HG02852 (cell line): ENCODE results near the gene EGLN1.
"Not testable (repeated sequence)": the region's sequence is repeated elsewhere in the genome, so short reads cannot be mapped to it uniquely, and the experiment has no call there.

Experiments
- ATAC-seq: cut with Tn5 transposase; IDR thresholded peaks from one replicate; pipeline ENCODE4 v1.9.1; 2021; ENCODE audit warnings: mild to moderate bottlenecking, moderate library complexity; ENCODE audit not compliant: unreplicated experiment

Gene EGLN1

GRCh38 chr1:231364192-231364591 lies 57.9 kb downstream of the EGLN1 start:
- no peak for ATAC-seq

DNA sequence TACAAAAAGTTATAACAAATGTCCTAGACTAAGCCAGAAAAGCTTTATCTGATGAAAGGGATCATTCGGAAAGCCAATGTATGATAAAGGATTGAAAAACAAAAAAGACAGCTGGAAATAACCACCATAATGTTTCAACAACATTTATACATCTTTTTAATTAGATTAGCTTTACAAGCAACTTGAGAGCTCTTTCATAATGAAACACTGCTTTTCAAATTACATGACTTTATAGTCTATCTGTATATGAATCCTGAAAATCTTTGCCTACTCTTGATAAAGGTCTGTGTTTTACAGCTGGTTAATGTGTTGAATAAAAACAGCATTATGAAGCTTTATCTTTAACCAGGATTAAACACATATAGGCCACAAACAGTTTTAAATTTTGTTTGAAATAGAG lies 58.5 kb downstream of the EGLN1 start:
- ATAC-seq: no peak

DNA sequence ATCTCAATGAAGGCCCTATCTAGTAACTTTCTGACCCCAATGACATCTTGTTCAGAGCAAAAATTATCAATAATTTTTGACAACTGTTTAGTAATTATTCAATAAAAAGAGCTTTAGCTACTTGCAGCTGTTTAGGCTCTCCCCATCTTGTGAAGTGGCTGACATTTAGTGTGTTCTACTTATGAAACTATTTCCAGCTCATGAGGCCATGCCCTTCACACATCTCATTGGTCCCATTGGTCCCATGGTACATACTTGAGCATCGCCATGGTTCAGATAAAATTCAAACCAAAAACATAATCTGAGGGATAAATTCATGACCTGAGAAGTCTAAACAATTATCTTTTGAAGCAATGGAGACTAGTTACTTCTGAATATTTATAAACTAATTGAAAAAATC lies 59.8 kb downstream of the EGLN1 start:
- ATAC-seq: no peak

DNA sequence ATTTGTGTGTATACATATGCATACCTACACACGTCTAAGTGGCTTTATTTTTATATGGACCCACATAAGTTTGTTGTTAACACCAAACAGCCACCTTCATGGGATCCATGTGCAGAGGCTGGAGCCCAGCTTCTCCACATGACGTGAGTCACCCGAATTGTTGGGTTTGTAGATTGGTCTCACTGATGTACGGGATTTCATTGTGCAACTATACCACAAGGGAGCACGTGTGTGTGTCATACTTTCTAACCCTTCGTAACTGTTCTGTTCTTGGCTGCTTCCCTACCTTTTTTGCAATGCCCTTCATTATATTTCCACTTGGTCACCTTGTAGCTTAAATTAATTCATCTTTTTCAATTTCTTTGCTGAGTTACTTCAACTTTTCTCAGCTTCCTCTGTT lies 63.0 kb downstream of the EGLN1 start:
- no peak for ATAC-seq

- ATAC-seq: peak; percentile 87
Measured at GRCh38 chr1:231357831-231358354, 64.2 kb downstream of the EGLN1 start.

- ATAC-seq: no peak
Measured at GRCh38 chr1:231357187-231357772, 64.8 kb downstream of the EGLN1 start.

- no peak for ATAC-seq
Measured at GRCh38 chr1:231355171-231355570, 66.9 kb downstream of the EGLN1 start.

DNA sequence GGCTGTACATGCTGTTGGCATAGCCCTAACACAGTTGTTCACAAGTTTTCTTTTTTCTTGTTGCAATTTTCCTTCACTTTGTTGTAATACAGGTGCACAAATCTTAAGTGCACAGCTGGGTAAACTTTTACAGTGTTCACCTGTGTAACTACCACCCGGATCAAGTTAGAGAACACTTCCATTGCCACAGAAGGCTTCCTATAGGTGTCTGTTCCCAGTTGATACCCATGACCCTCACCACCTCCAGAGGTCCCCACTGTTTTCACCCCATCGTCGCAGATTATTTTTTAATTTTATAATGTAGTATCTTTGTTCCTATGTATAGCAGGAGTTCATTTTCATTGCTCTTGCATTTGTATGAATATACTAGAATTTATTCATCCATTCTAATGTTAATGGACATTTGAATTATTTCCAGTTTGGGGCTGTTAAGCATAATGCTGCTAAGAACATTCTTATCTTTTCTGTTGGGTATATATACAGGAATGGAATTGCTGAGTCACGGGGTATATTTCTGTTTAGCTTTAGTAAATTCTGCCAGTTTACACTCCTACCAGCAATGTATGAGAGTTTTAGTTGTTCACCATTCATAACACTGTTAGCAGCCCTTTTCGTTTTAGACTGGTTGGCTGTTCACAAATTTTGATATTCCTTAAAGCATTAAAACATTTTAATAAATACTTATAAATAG lies 67.6 kb downstream of the EGLN1 start:
- no peak for ATAC-seq

GRCh38 chr1:231353086-231353485 lies 69.0 kb downstream of the EGLN1 start:
- ATAC-seq: no peak

DNA sequence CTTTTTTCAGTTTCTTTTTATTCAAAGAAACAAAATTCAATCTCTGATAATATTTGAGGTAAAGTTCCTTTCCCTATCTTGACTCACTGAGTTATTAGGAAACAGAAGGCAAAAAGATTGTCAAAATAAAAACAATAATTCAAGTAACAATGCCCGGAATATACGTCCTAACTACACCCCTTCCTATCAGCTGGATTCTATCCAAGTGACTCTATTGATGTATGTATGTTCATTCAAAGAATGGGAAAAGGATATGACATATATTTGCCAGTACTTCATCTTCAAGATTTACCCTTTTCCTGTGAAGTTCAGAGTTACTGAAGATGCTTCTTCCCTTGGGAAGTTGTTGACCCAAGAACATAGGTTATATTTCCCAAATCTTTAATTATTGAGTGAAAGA lies 70.3 kb downstream of the EGLN1 start:
- ATAC-seq: no peak

GRCh38 chr1:231348856-231349255 lies 73.2 kb downstream of the EGLN1 start:
- ATAC-seq: not testable (repeated sequence)

- no peak for ATAC-seq
Measured at GRCh38 chr1:231348442-231348841, 73.6 kb downstream of the EGLN1 start.

- ATAC-seq: no peak
Measured at GRCh38 chr1:231347961-231348360, 74.1 kb downstream of the EGLN1 start.

DNA sequence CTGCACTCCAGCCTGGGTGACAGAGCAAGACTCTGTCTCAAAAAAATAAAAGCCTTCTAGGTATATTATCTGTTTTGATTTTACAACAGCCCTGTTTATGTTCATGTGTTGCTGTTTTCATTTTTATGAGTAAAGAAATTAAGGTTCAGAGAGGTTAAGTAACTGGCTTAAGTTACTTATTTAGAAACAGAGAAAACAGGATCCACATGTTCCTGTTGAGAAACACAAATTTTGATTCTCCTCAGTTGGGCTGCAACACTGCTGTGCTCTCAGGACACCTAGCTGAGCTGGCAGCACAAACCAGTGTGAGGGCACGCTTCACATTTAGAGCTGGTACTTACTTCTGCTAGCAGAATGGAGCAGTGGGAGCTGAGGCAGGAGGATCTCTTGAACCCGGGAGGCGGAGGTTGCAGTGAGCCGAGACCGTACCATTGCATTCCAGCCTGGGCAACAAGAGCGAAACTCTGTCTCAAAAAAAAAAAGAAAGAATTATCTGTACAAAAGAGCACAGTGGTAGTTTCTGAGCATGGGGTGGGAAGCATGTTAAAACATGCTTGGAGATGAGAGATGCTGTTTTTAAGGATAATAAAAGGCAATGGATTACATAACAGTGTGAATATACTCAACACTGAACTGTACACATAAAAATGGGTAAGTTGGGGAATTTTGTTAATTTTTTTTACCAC lies 81.6 kb downstream of the EGLN1 start:
- ATAC-seq: no peak

DNA sequence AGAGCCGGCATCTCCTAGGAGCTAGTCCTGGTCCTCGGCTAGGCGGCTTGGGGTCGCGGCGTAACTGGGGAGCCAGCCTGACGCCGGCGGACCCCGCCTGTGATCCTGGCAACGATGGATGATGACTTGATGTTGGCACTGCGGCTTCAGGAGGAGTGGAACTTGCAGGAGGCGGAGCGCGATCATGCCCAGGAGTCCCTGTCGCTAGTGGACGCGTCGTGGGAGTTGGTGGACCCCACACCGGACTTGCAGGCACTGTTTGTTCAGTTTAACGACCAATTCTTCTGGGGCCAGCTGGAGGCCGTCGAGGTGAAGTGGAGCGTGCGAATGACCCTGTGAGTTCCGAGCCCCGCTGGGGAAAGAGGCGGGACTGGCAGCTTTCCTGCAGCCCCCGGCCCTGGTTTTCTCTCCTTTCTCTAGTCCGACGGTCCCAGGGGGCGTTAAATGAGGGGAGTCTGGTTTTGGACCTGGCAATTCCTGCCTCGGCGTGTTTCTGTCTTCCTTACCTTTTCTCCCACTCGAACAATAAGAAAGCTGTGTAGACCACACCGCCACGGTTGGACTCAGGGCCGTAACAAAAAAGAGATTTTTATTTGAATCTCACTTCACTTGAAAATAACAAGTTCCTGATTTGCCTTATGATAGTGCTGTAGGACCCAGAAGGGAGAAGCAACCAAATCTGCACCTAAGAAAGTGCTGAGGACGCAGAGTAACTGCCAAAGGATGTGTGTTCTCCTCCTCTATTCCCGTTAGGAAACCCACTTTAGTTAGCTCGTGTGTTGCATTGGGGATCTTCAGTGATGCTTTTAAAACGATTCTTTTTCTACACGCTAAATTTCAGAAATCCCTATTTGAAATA lies 83.6 kb downstream of the EGLN1 start, which contains the start of gene SPRTN:
SPRTN (plus strand) TSS at position 24 of the 859 bp plus-strand sequence; CDS start at position 115, 91 bp downstream.
- peak; percentile 6 for ATAC-seq

GRCh38 chr1:231337472-231338269 lies 84.4 kb downstream of the EGLN1 start, which contains the start of gene EXOC8:
EXOC8 (minus strand) TSS chr1:231337852; CDS start chr1:231337745, 107 bp downstream.
- peak; percentile 68 for ATAC-seq

GRCh38 chr1:231337043-231337471 lies 85.0 kb downstream of the EGLN1 start:
- peak; percentile 9 for ATAC-seq

GRCh38 chr1:231335663-231336602 lies 86.2 kb downstream of the EGLN1 start:
- no peak for ATAC-seq

- no peak for ATAC-seq
Measured at GRCh38 chr1:231334952-231335351, 87.1 kb downstream of the EGLN1 start.
